SK-N-DZ (cell line): ENCODE measurements around the gene TELO2.

Source experiments
- DNase-seq: peaks from one replicate; pipeline ENCODE4 v3.0.0-alpha.2; 2015; ENCODE audit warnings: low spot score

Gene TELO2

GRCh38 chr16:1553946-1554825 is 61.0 kb downstream of the TELO2 start:
- DNase-seq, result no peak

- DNase-seq, result no peak
Observed at GRCh38 chr16:1554826-1555445, 61.8 kb downstream of the TELO2 start.

DNA sequence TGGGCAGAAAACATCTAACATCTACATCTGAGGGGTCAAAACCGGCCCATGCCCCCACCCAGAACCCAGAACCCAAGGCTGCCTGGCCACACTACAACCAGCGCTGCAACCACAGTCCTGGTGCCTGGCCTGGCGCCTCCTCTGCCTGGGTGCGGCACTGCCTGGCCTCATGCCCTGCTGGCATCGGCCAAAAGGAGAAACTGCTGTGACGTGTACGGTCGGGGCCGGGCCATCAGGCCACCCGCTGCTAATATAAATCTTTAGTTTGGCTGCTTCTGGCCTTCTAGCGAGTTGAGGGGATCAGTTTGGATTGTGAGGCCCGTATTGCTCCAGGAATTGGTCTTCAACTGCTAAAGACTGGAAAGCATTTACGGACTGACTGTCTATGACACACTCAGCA is 63.1 kb downstream of the TELO2 start:
- DNase-seq, result no peak

- no peak for DNase-seq
Observed at GRCh38 chr16:1557074-1557473, 63.9 kb downstream of the TELO2 start.

- no peak for DNase-seq
Observed at GRCh38 chr16:1557576-1557975, 64.4 kb downstream of the TELO2 start.

DNA sequence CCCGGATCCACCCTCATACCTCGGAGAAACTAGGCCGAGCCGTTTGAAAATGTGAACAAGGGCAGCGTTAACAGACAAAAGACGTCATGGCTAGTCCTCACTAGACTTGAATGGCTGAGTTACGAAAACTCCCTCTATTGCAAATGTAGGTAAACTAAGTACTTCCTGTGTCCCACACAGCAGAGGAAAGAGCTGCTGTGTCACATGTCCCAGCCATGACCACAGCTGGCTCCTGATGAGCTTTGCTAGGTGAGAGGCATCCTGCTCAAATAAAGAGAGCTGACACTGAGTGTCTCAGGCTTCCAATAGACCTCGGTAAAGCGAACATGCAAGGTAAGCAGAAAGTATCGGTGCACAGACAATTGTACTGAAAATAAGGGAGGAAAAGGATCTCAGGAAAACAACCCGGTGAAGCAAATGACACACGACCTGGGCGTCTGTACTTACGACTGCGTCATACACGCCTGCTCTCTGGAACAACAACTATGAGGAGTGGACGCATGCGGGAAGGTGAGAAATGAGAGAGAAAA is 66.4 kb downstream of the TELO2 start:
- no peak for DNase-seq
